GM13976 (cell line): ENCODE data around the gene CAMK4.

Source experiments
- DNase-seq: peaks from one replicate; pipeline ENCODE4 v3.0.0; 2012; ENCODE audit warnings: low spot score
- CTCF ChIP-seq: IDR thresholded peaks from 2 replicates; pipeline ENCODE4 v1.5.1; 2012; ENCODE audit warnings: borderline replicate concordance, mild to moderate bottlenecking; ENCODE audit not compliant: insufficient read depth; ENCODE audit errors: extremely low read depth, missing control alignments, control extremely low read depth
- in situ Hi-C: fragments of 300-500 bp; cut with MboI; formaldehyde crosslinking; loops from one replicate; pipeline ENCODE4 v1.12.0; 2022; ENCODE audit warnings: low sequenced_read_pairs, mixed read lengths, inconsistent platforms; ENCODE audit not compliant: unreplicated experiment

Gene CAMK4

GRCh38 chr5:111238431-111239225 is 14.4 kb downstream of the CAMK4 start:
- TF ChIP-seq CTCF: no peak
- no peak for DNase-seq
- in situ Hi-C loops: no loop called here

DNA sequence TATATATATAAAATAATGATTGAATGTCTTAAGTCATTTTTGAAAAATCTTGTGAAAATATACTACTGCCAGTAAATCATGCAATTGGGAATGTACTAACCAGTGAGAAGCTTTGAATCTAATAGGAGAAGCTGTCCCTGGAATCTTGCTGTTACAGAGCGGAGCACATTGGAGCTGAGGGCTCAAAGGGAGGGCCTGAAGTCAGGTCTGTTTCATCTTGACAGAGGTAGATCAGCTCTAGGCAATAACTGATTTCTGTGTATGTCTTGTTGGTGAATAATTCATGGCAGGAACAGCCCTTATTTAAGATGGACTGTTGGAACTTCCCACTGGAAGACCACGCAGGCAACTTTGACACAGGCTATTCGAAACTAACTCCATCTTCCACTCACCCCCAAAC is 17.5 kb downstream of the CAMK4 start:
- no peak for DNase-seq
- TF ChIP-seq CTCF: no peak
- in situ Hi-C loops: no loop called here

DNA sequence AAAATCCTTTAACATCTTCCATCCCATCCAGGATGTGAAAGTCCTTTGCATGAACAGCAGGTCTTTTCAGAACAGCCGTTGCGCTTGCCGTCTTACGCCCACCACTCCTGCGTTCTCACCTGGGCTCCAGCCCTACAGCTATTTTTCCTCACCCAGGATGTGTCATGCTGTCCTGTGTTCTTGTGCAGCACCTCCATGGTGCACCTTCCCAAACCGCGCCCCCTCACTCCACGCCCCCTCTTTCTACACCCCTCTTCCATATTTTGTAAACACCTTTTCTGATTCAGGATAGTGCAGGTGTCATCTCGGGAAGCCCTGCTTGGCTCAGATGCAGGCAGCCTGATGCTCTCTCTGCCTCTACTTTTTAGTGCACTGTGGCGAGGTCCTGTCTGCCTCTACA is 18.4 kb downstream of the CAMK4 start:
- in situ Hi-C loops: no loop called here
- no peak for DNase-seq
- TF ChIP-seq CTCF: no peak

- in situ Hi-C loops: no loop called here
- no peak for DNase-seq
- no peak for TF ChIP-seq CTCF
Measured at GRCh38 chr5:111243318-111243717, 19.1 kb downstream of the CAMK4 start.

GRCh38 chr5:111245654-111246053 is 21.5 kb downstream of the CAMK4 start:
- in situ Hi-C loops: no loop called here
- no peak for TF ChIP-seq CTCF
- no peak for DNase-seq

DNA sequence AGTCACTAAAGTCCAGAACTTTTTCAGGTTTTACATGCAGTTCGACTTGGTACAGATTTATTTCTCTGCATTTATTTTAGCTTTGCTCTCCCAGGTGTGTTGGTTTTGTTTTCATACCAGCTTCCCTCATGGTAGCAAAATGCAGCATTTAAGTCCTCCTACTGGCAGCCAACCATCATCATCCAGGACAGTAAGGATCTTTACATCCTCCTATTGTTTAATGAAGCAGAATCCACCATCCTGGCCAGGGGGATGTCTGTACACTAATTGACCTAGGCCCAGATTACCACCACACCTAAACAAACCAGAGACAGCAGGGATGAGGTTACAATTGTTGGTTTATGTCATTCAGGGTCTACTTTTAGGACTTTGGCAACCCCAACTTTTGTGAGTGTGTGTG is 22.3 kb downstream of the CAMK4 start:
- no peak for DNase-seq
- TF ChIP-seq CTCF: no peak
- in situ Hi-C loops: no loop called here
